ENCODE data around the gene SETDB2. TPM values are rescaled to one million over a fixed set of nuclear protein-coding genes. Genes with fewer than 3 reads are reported as not detected.

The SETDB2 gene
- total RNA-seq, 6 experiments from 2014 or later: 4.4 to 7.4 (median 6.5) TPM

GRCh38 chr13:49464621-49465325, 20.7 kb downstream of the SETDB2 start:
- Mint-ChIP-seq H3K27me3 (ENCODE audit: insufficient read depth) (no peaks in the 10 kb centered on the region), H3K9me3 (peaks cover 16% of the 10 kb centered on the region), H3K36me3 (ENCODE audit: low read depth) (peaks cover 40% of the 10 kb centered on the region), H3K27ac (no peak overlapping the region), H3K4me3 (no peak overlapping the region), H3K4me1 (ENCODE audit: low read depth) (no peaks in the 10 kb centered on the region)
- no peak for DNase-seq
- no peak for TF ChIP-seq CTCF (IDR thresholded peaks at IDR 0.05)

- Mint-ChIP-seq H3K27ac (no peak overlapping the region), H3K4me3 (no peak overlapping the region), H3K36me3 (ENCODE audit: low read depth) (peaks cover 31% of the 10 kb centered on the region), H3K27me3 (ENCODE audit: insufficient read depth) (no peaks in the 10 kb centered on the region), H3K4me1 (ENCODE audit: low read depth) (no peaks in the 10 kb centered on the region), H3K9me3 (peaks cover 16% of the 10 kb centered on the region)
- DNase-seq: no peak
- TF ChIP-seq CTCF (IDR thresholded peaks at IDR 0.05): no peak
These were observed 22.3 kb downstream of the SETDB2 start for GRCh38 chr13:49466292-49466838.

GRCh38 chr13:49472186-49472585, 28.1 kb downstream of the SETDB2 start:
- Mint-ChIP-seq H3K27ac (no peak overlapping the region), H3K9me3 (no peaks in the 10 kb centered on the region), H3K27me3 (ENCODE audit: insufficient read depth) (no peaks in the 10 kb centered on the region), H3K4me3 (no peak overlapping the region), H3K4me1 (ENCODE audit: low read depth) (no peaks in the 10 kb centered on the region), H3K36me3 (ENCODE audit: low read depth) (peaks cover 5% of the 10 kb centered on the region; the same call in 1 of the 2 replicates)
- TF ChIP-seq CTCF (IDR thresholded peaks at IDR 0.05): no peak
- DNase-seq: no peak

GRCh38 chr13:49476529-49476928, 32.5 kb downstream of the SETDB2 start:
- Mint-ChIP-seq H3K27ac (no peak overlapping the region), H3K4me1 (ENCODE audit: low read depth) (no peaks in the 10 kb centered on the region; the same call in 1 of the 2 replicates), H3K4me3 (no peak overlapping the region), H3K9me3 (no peaks in the 10 kb centered on the region), H3K27me3 (ENCODE audit: insufficient read depth) (no peaks in the 10 kb centered on the region), H3K36me3 (ENCODE audit: low read depth) (peaks cover 5% of the 10 kb centered on the region; the same call in 1 of the 2 replicates)
- no peak for TF ChIP-seq CTCF (IDR thresholded peaks at IDR 0.05)
- no peak for DNase-seq

GRCh38 chr13:49481788-49482187, 37.7 kb downstream of the SETDB2 start:
- no peak for DNase-seq
- TF ChIP-seq CTCF (IDR thresholded peaks at IDR 0.05): no peak
- Mint-ChIP-seq H3K4me1 (ENCODE audit: low read depth) (peaks cover 13% of the 10 kb centered on the region), H3K36me3 (ENCODE audit: low read depth) (peaks cover 10% of the 10 kb centered on the region), H3K9me3 (no peaks in the 10 kb centered on the region), H3K4me3 (no peak overlapping the region), H3K27ac (no peak overlapping the region), H3K27me3 (ENCODE audit: insufficient read depth) (no peaks in the 10 kb centered on the region)

All from HFFc6 (cell line).